Measurements from ENCODE around the gene GPC2.
"Not testable (repeated sequence)": the region's sequence is repeated elsewhere in the genome, so short reads cannot be mapped to it uniquely, and the experiment has no call there.

GPC2 gene

GRCh38 chr7:100130608-100131453, 46.4 kb downstream of the GPC2 start:
- no peaks in the 10 kb centered on the region for H3K36me3 ChIP-seq (ENCODE audit: insufficient read depth, insufficient read length, low read length)
- no peak for TF ChIP-seq ZNF274 (IDR thresholded peaks at IDR 0.05; ENCODE audit: low read depth, low read length)
- no peak for TF ChIP-seq YY1 (IDR thresholded peaks at IDR 0.05; ENCODE audit: insufficient read depth, insufficient read length)
- no peak for TF ChIP-seq SUZ12 (IDR thresholded peaks at IDR 0.05; ENCODE audit: extremely low read depth, insufficient read depth, insufficient read length)
- peaks cover 20% of the 10 kb centered on the region for H3K27me3 ChIP-seq (ENCODE audit: insufficient read depth, insufficient read length)
- no peaks in the 10 kb centered on the region for H3K9me3 ChIP-seq (ENCODE audit: insufficient read depth, low read length)
- H3K4me3 ChIP-seq (ENCODE audit: insufficient read length, low read depth), result no peak overlapping the region
- H3K4me1 ChIP-seq (ENCODE audit: insufficient read depth, insufficient read length), result no peaks in the 10 kb centered on the region
- no peak for DNase-seq (ENCODE audit: low read depth, low spot score)
- no peak overlapping the region for H3K9ac ChIP-seq (ENCODE audit: insufficient read length, low read depth)

GRCh38 chr7:100130220-100130607, 47.0 kb downstream of the GPC2 start:
- H3K36me3 ChIP-seq (ENCODE audit: insufficient read depth, insufficient read length, low read length); H3K4me1 ChIP-seq (ENCODE audit: insufficient read depth, insufficient read length); DNase-seq (ENCODE audit: low read depth, low spot score); H3K9me3 ChIP-seq (ENCODE audit: insufficient read depth, low read length); H3K4me3 ChIP-seq (ENCODE audit: insufficient read length, low read depth); H3K9ac ChIP-seq (ENCODE audit: insufficient read length, low read depth): not testable (repeated sequence)
- peaks cover 20% of the 10 kb centered on the region for H3K27me3 ChIP-seq (ENCODE audit: insufficient read depth, insufficient read length)

- H3K36me3 ChIP-seq (ENCODE audit: insufficient read depth, insufficient read length, low read length), result peaks cover 10% of the 10 kb centered on the region
- TF ChIP-seq SUZ12 (IDR thresholded peaks at IDR 0.05; ENCODE audit: extremely low read depth, insufficient read depth, insufficient read length) (no peak), YY1 (IDR thresholded peaks at IDR 0.05; ENCODE audit: insufficient read depth, insufficient read length) (no peak), ZNF274 (IDR thresholded peaks at IDR 0.05; ENCODE audit: low read depth, low read length) (no peak)
- no peak for DNase-seq (ENCODE audit: low read depth, low spot score)
- H3K4me1 ChIP-seq (ENCODE audit: insufficient read depth, insufficient read length), result peaks cover 7% of the 10 kb centered on the region
- no peak overlapping the region for H3K9ac ChIP-seq (ENCODE audit: insufficient read length, low read depth)
- no peak overlapping the region for H3K4me3 ChIP-seq (ENCODE audit: insufficient read length, low read depth)
- no peaks in the 10 kb centered on the region for H3K9me3 ChIP-seq (ENCODE audit: insufficient read depth, low read length)
- H3K27me3 ChIP-seq (ENCODE audit: insufficient read depth, insufficient read length), result peaks cover 20% of the 10 kb centered on the region
Observed at GRCh38 chr7:100128637-100128963, 48.6 kb downstream of the GPC2 start.

- peaks cover 20% of the 10 kb centered on the region for H3K27me3 ChIP-seq (ENCODE audit: insufficient read depth, insufficient read length)
- peaks cover 10% of the 10 kb centered on the region for H3K36me3 ChIP-seq (ENCODE audit: insufficient read depth, insufficient read length, low read length)
- DNase-seq (ENCODE audit: low read depth, low spot score), result no peak
- peaks cover 7% of the 10 kb centered on the region for H3K4me1 ChIP-seq (ENCODE audit: insufficient read depth, insufficient read length)
- peak overlapping the region; percentile 82 for H3K4me3 ChIP-seq (ENCODE audit: insufficient read length, low read depth)
- TF ChIP-seq YY1 (IDR thresholded peaks at IDR 0.05; ENCODE audit: insufficient read depth, insufficient read length) (no peak), SUZ12 (IDR thresholded peaks at IDR 0.05; ENCODE audit: extremely low read depth, insufficient read depth, insufficient read length) (no peak), ZNF274 (IDR thresholded peaks at IDR 0.05; ENCODE audit: low read depth, low read length) (no peak)
- H3K9ac ChIP-seq (ENCODE audit: insufficient read length, low read depth), result peak overlapping the region; percentile 90
- H3K9me3 ChIP-seq (ENCODE audit: insufficient read depth, low read length), result no peaks in the 10 kb centered on the region
Observed at GRCh38 chr7:100127866-100128636, 49.1 kb downstream of the GPC2 start.

- peaks cover 17% of the 10 kb centered on the region for H3K36me3 ChIP-seq (ENCODE audit: insufficient read depth, insufficient read length, low read length)
- H3K4me3 ChIP-seq (ENCODE audit: insufficient read length, low read depth), result peak within 1 kb of the TSS; percentile 82
- peak; percentile 90 for DNase-seq (ENCODE audit: low read depth, low spot score)
- TF ChIP-seq YY1 (IDR thresholded peaks at IDR 0.05; ENCODE audit: insufficient read depth, insufficient read length) (no peak), SUZ12 (IDR thresholded peaks at IDR 0.05; ENCODE audit: extremely low read depth, insufficient read depth, insufficient read length) (no peak), ZNF274 (IDR thresholded peaks at IDR 0.05; ENCODE audit: low read depth, low read length) (no peak)
- H3K27me3 ChIP-seq (ENCODE audit: insufficient read depth, insufficient read length), result peaks cover 20% of the 10 kb centered on the region
- H3K9ac ChIP-seq (ENCODE audit: insufficient read length, low read depth), result peak within 1 kb of the TSS; percentile 95
- peaks cover 7% of the 10 kb centered on the region for H3K4me1 ChIP-seq (ENCODE audit: insufficient read depth, insufficient read length)
- no peaks in the 10 kb centered on the region for H3K9me3 ChIP-seq (ENCODE audit: insufficient read depth, low read length)
Observed at GRCh38 chr7:100126931-100127865, 50.0 kb downstream of the GPC2 start, which contains the start of gene MBLAC1. Gene MBLAC1 (plus strand): TSS chr7:100126967. CDS start chr7:100127396, 429 bp downstream.

GRCh38 chr7:100126239-100126930, 50.8 kb downstream of the GPC2 start:
- Histone ChIP-seq H3K4me3 (ENCODE audit: insufficient read length, low read depth) (peak overlapping the region; percentile 82), H3K9ac (ENCODE audit: insufficient read length, low read depth) (peak overlapping the region; percentile 95), H3K4me1 (ENCODE audit: insufficient read depth, insufficient read length) (peaks cover 7% of the 10 kb centered on the region), H3K9me3 (ENCODE audit: insufficient read depth, low read length) (no peaks in the 10 kb centered on the region), H3K36me3 (ENCODE audit: insufficient read depth, insufficient read length, low read length) (peaks cover 19% of the 10 kb centered on the region), H3K27me3 (ENCODE audit: insufficient read depth, insufficient read length) (peaks cover 20% of the 10 kb centered on the region)
- TF ChIP-seq YY1 (IDR thresholded peaks at IDR 0.05; ENCODE audit: insufficient read depth, insufficient read length) (no peak), ZNF274 (IDR thresholded peaks at IDR 0.05; ENCODE audit: low read depth, low read length) (no peak), SUZ12 (IDR thresholded peaks at IDR 0.05; ENCODE audit: extremely low read depth, insufficient read depth, insufficient read length) (no peak)
- DNase-seq (ENCODE audit: low read depth, low spot score), result no peak

Measured in NT2/D1 (cell line).